Fibroblast of skin of left biceps (primary cell): ENCODE data around the gene CCDC116.
"Not testable (repeated sequence)": the region's sequence is repeated elsewhere in the genome, so short reads cannot be mapped to it uniquely, and the experiment has no call there.

ENCODE experiments used
- DNase-seq, 2 experiments: peaks; one replicate each; pipeline ENCODE4 v3.0.0-alpha.2; 2013; ENCODE audit warnings: low read depth in 2 of 2

The CCDC116 gene

DNA sequence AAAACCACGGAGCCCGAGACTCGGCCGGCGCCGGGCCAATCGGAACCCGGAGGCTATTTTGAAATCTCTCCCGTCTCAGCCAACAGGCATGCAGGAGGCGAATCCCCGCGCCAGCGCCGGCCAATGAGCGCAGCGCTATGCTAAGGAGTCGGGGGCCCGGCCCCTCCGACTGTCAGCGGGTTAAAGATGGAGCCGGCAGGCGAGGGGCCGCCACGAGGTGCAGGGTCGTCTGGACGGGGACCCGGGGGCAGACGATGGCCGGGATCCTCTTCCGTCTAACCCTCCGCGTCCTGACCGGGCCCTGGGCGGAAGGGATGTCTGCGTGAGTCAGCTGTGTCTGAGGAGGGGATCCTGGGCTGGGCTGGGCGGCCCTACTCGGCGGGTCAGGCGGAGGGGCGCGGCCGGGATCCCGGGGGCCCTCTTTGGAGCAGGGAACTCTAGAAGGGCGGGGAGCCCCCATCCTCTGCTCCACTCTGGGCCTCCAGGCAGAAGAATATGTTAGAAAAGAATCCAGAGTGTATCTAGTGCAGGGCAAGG is 19.5 kb downstream of the CCDC116 start:
- DNase-seq: peak; percentile 62 to 70

- DNase-seq: no peak
Observed at GRCh38 chr22:21652547-21653545, 20.3 kb downstream of the CCDC116 start.

DNA sequence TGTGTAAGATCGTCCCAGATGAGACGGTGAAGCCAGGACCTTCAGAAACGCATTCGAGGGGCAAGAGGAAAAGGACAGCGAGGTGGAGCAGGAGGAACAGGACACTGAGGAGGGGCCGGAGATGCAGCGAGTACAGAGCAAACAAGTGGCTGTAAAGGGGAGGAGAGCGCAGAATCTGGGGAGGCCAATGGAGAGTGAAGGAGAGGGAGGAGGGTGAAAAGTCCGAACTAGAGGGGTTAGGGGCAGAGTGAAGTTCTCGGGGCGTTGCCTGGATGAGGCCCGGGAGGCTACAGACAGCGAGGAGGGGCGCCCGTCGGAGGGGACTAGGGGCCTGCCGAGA is 24.4 kb downstream of the CCDC116 start:
- DNase-seq: no peak

GRCh38 chr22:21657360-21658032 is 24.9 kb downstream of the CCDC116 start:
- DNase-seq: no peak

DNA sequence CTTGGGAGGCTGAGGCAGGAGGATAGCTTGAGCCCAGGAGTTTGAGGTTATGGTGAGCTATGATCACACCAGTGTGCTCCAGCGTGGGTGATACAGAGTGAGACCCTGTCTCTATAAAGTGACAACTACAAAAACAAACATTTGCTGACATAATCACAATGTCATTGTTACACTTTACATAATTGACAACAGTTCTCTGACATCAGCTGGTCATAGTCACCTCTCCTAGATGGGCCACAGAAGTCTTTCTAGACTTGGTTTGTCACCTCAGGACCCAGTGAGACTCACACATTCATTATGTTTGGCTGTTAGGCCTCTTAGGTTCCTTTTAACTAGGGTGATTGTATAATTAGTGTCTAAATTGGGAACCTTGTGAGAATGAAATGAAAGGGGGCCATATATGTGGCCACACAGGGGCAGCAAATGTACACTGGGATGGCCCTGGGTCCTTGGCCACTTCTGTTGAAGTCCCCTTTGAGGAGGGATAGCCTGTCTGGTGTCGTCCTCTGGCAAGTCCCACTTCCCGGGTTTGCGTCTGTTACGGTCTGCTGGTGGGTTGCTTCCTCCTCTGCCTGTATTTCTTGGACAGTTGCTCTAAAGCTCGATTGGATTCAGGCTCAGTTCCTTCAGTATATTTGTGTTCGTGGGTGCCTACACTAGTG is 27.4 kb downstream of the CCDC116 start:
- no peak for DNase-seq

DNA sequence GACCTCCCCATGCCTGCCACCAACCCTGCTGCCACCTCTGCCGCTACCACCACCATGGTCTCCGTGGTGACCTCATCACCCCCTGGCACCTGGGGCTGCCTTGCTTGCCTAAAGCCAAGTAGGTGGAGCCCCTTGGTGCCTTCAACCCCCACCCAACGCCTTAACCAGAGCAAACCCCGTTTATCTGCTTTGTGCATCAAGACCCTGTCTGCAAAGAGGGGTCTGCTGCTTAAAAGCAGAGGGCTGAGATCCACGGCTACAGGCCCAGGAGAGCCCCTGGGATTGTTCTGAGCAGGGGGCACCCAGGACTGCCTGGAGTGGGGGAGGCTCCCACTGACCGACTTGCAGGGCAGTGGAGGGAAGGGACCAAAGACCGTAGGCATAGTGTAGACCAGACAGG is 28.3 kb downstream of the CCDC116 start:
- DNase-seq: no peak

- no peak for DNase-seq
Observed at GRCh38 chr22:21661991-21662390, 29.4 kb downstream of the CCDC116 start.

- no peak for DNase-seq
Observed at GRCh38 chr22:21663738-21664137, 31.2 kb downstream of the CCDC116 start.

DNA sequence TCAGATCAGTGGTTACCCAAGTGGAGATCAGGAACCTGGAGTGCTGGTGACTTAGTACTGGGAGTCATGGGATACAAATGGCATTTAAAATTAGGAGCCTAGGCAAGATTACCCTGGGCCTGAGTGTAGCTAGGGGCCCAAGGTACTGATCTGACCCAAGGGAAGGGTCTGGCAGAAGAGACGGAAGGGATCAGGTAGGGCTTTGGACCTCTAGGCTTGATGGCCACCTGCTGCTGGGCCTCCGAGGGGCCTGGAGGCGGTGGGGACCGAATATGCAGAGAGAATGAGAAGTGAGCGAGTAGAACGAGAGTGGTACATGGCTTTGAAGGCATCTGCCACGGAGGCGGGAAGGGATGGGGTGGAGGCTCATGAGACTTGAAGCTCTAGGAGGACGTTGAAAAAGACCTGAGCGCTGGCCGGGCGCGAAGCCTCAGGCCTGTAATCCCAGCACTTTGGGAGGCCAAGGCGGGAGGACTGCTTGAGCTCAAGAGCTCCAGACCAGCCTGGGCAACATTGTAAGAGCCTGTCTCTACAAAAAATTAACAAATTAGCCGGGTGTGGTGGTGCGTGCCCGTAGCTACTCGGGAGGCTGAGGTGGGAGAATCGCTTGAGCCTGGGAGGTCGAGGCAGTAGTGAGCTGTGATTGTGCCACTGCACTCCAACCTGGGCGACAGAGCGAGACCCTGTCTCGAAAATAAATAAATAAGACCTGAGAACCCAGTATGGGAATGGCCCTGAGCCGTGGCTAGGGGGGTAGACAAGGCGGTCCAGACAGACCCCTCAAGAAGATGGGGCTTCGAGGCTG is 32.7 kb downstream of the CCDC116 start:
- no peak for DNase-seq

DNA sequence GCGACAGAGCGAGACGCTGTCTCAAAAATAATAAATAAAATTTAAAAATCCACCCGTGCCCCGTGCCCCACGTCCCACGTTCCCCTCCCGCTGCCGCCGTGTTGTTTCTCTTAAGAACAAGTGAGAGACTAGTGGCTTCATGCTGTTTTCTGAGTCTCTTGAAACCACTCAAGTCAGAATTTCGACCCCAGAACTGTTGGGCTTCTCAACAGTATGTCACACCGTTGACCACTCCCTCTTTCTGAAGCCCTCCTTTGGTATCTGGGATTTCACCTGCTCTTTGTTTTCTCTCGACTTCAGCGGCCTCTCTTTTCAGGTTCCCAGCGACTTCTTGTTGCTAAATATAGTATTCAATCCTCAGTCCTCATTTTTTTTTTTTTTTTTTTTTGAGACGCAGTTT is 34.2 kb downstream of the CCDC116 start:
- DNase-seq: no peak

- no peak for DNase-seq
Observed at GRCh38 chr22:21669026-21669425, 36.5 kb downstream of the CCDC116 start.

GRCh38 chr22:21672107-21672629 is 39.6 kb downstream of the CCDC116 start:
- no peak for DNase-seq

DNA sequence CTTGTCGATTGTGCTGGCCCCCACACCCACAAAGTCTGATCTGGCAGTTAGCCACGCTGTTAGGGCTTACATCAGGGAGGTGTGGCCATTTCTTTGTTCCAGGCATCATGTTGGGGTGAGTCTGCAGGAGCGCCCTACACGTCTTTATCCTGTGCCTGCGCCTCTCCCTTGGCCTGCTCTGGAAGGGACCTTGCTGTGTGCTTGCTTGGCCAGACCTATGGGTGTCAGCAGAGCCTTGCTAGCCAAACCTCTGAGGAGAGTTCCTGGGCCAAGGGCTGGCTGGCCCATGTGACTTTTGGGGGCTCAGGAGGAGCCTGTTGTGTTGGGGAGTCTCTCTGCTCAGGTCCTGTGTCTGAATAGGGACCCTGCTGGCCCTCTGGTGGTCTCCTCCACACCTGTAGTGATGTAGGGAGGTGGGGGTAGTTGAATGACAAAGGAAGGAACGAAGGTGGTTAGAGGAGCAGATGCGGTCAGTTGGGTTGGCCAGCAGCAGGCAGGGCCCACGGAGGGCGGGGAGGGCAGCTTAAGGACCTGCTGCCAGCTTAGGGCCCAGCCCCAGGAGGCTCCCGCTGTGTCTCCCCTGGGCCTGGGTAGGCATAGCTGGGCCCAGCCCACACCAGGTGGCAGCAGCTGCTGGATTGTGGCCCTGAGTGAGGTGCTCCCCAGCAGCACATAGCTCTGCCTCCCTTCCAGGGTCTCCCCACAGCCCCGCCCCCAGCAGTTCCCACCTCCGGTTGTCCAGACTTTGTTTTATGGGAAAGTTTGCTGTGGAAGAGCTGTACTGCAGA is 41.2 kb downstream of the CCDC116 start:
- DNase-seq: no peak

DNA sequence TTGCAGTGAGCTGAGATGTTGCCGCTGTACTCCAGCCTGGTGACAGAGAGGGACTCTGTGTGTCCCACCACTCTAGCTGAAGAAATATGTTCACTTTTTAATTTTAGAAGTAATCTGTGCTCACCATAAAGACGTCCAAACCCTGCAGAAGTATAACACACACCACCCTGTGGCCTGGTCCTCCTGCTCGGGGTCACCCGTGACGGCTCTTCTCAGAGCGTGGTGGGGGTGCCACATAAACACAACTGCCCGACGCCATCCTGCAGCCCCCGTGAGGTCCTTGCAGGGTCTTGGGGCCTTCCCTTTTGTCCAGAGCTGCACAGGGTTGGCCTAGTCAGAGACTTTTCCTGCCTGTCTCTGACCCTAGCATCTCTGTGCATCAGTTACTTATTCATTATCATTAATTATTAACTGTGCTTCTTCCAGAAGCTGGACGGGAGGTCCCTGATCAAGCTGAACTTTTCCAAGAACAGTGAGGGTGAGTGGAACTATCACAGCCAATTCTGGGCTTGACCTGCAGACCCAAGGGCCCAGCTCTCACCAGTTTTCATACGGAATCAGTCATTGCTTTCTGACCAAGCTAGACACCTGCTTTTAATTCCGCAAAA is 42.2 kb downstream of the CCDC116 start:
- DNase-seq: no peak

GRCh38 chr22:21677606-21678443 is 45.3 kb downstream of the CCDC116 start:
- DNase-seq: no peak

DNA sequence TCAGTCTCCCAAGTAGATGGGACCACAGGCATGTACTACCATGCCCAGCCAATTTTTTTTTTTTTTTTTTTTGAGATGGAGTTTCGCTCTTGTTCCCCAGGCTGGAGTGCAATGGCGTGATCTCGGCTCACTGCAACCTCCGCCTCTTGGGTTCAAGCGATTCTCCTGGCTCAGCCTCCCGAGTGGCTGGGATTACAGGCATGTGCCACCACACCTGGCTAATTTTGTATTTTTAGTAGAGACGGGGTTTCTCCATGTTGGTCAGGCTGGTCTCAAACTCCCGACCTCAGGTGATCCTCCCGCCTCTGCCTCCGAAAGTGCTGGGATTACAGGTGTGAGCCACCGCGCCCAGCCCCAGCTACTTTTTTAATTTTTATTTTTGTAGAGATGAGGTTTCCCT is 46.3 kb downstream of the CCDC116 start:
- not testable (repeated sequence) for DNase-seq

DNA sequence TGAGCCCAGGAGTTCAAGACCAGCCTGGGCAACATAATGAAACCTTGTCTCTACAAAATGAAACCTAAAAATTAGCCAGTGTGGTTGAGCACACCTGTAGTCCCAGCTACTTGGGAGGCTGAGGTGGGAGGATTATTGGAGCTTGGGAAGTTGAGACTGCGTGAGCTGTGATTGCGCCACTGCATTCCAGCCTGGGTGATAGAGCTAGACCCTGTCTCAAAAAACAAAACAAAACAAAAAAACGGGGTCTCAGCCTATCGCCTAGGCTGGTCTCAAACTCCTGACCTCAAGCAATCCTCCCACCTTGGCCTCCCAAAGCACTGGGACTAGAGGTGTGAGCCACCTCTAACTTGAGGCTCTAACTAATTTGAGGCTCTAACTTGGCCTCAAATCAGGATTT is 46.8 kb downstream of the CCDC116 start:
- DNase-seq: no peak

DNA sequence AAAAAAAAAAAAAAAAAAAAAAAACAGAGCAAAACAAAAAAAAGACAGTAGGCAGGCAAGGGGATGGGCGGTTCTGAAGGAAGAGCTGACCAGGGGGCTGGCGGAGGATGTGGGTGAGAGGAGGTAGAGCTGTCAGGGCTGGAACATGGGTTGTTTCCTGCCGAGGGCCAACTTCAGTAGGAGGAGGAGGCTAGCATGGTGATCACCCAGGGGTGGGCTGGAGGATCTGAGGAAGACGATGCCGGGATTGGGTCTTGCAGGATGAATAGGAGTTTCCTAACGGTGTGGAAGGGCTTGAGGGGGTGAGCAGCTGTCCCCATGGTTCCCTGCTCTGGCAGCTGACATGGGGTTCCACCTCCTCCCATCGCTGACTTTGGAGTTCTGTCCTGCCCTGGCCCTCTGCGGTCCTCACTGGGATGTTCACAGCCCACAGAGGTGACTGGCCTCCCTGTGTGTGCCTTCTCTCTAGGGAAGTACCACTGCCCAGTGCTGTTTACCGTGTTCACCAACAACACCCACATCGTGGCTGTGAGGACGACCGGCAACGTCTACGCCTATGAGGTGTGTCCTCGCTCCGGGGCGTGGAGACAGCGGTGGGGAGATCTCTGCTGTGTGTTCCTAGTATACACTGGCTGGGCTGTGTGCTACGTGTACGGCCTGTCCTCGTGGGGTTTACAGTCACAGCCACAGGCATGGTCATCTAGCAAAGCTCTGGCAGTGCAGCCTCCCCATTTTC is 48.4 kb downstream of the CCDC116 start:
- DNase-seq: no peak
